ENCODE results near the gene NECTIN4.

DNA sequence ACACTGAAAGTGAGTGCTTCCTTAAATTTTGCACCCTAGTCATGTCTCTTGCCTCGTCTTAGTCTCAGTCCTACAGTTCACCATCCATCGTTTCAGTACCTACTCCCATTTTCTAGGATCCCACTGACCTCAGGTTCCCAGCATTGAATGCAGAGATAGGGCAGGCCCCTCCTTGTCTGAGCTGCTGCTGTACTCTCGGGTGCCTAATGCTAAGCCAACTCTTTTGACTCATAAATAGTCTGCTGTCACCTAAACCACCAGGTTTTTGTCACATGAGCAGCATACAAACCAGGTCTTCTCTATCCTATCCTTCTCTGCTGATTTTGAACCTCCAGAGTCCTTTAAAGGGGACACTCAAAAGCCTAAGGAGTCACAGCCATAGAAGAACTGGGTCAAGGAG, 22.7 kb downstream of the NECTIN4 start:
- TF ChIP-seq, protein P1, sequence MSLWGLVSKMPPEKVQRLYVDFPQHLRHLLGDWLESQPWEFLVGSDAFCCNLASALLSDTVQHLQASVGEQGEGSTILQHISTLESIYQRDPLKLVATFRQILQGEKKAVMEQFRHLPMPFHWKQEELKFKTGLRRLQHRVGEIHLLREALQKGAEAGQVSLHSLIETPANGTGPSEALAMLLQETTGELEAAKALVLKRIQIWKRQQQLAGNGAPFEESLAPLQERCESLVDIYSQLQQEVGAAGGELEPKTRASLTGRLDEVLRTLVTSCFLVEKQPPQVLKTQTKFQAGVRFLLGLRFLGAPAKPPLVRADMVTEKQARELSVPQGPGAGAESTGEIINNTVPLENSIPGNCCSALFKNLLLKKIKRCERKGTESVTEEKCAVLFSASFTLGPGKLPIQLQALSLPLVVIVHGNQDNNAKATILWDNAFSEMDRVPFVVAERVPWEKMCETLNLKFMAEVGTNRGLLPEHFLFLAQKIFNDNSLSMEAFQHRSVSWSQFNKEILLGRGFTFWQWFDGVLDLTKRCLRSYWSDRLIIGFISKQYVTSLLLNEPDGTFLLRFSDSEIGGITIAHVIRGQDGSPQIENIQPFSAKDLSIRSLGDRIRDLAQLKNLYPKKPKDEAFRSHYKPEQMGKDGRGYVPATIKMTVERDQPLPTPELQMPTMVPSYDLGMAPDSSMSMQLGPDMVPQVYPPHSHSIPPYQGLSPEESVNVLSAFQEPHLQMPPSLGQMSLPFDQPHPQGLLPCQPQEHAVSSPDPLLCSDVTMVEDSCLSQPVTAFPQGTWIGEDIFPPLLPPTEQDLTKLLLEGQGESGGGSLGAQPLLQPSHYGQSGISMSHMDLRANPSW (CRISPR knock-in tag; IDR thresholded peaks at IDR 0.05; ENCODE audit: borderline replicate concordance) = no peak
- TF ChIP-seq EP300 (IDR thresholded peaks at IDR 0.05; ENCODE audit: low read depth in 2 of 2, low read length in 2 of 2) (no peak), EP300 (CRISPR knock-in tag; IDR thresholded peaks at IDR 0.05; ENCODE audit: borderline replicate concordance) (no peak), ZNF775 (CRISPR knock-in tag; IDR thresholded peaks at IDR 0.05; ENCODE audit: borderline replicate concordance) (no peak), ZNF678 (CRISPR knock-in tag; IDR thresholded peaks at IDR 0.05) (no peak), CREM (IDR thresholded peaks at IDR 0.05) (no peak), CREM (CRISPR knock-in tag; IDR thresholded peaks at IDR 0.05) (no peak), CBX2 (IDR thresholded peaks at IDR 0.05; ENCODE audit: low read depth, low read length) (no peak), CBX2 (CRISPR knock-in tag; IDR thresholded peaks at IDR 0.05; ENCODE audit: low read depth) (no peak), EZH2 (conservative IDR thresholded peaks at IDR 0.05; ENCODE audit: low read depth, low read length) (no peak), JUN (CRISPR knock-in tag; IDR thresholded peaks at IDR 0.05) (no peak), ZNF383 (CRISPR knock-in tag; IDR thresholded peaks at IDR 0.05; ENCODE audit: borderline replicate concordance) (no peak), CEBPB (IDR thresholded peaks at IDR 0.05; ENCODE audit: borderline replicate concordance, low read depth, low read length) (no peak), SAP130 (CRISPR knock-in tag; IDR thresholded peaks at IDR 0.05; ENCODE audit: low read depth) (no peak)
- TF ChIP-seq, protein P2, sequence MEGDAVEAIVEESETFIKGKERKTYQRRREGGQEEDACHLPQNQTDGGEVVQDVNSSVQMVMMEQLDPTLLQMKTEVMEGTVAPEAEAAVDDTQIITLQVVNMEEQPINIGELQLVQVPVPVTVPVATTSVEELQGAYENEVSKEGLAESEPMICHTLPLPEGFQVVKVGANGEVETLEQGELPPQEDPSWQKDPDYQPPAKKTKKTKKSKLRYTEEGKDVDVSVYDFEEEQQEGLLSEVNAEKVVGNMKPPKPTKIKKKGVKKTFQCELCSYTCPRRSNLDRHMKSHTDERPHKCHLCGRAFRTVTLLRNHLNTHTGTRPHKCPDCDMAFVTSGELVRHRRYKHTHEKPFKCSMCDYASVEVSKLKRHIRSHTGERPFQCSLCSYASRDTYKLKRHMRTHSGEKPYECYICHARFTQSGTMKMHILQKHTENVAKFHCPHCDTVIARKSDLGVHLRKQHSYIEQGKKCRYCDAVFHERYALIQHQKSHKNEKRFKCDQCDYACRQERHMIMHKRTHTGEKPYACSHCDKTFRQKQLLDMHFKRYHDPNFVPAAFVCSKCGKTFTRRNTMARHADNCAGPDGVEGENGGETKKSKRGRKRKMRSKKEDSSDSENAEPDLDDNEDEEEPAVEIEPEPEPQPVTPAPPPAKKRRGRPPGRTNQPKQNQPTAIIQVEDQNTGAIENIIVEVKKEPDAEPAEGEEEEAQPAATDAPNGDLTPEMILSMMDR (CRISPR knock-in tag; IDR thresholded peaks at IDR 0.05) = no peak
- TF ChIP-seq, protein P3, sequence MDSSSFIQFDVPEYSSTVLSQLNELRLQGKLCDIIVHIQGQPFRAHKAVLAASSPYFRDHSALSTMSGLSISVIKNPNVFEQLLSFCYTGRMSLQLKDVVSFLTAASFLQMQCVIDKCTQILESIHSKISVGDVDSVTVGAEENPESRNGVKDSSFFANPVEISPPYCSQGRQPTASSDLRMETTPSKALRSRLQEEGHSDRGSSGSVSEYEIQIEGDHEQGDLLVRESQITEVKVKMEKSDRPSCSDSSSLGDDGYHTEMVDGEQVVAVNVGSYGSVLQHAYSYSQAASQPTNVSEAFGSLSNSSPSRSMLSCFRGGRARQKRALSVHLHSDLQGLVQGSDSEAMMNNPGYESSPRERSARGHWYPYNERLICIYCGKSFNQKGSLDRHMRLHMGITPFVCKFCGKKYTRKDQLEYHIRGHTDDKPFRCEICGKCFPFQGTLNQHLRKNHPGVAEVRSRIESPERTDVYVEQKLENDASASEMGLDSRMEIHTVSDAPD (CRISPR knock-in tag; IDR thresholded peaks at IDR 0.05) = no peak

Measured in HepG2 (cell line).